ENCODE data around the gene SPATA20.
A peak's percentile ranks its signal among the peaks of the same experiment; 100 is the strongest.

The SPATA20 gene

GRCh38 chr17:50547035-50547735 lies at the start of gene SPATA20:
TSS of gene SPATA20 (plus strand) at chr17:50547174. CDS start at chr17:50547209, 35 bp downstream.
- DNase-seq (ENCODE audit: low read depth): peak; percentile 64

GRCh38 chr17:50498021-50498874 lies 48.7 kb upstream of the SPATA20 start:
- DNase-seq (ENCODE audit: low read depth): no peak

GRCh38 chr17:50499270-50499669 lies 47.7 kb upstream of the SPATA20 start:
- no peak for DNase-seq (ENCODE audit: low read depth)

GRCh38 chr17:50499721-50500120 lies 47.3 kb upstream of the SPATA20 start:
- DNase-seq (ENCODE audit: low read depth): no peak

GRCh38 chr17:50501054-50501453 lies 45.9 kb upstream of the SPATA20 start:
- DNase-seq (ENCODE audit: low read depth): no peak

GRCh38 chr17:50502301-50502990 lies 44.5 kb upstream of the SPATA20 start:
- DNase-seq (ENCODE audit: low read depth): no peak

- no peak for DNase-seq (ENCODE audit: low read depth)
These were observed 41.3 kb upstream of the SPATA20 start for GRCh38 chr17:50505591-50506130.

GRCh38 chr17:50506298-50506697 lies 40.7 kb upstream of the SPATA20 start:
- no peak for DNase-seq (ENCODE audit: low read depth)

- peak; percentile 60 for DNase-seq (ENCODE audit: low read depth)
These were observed 39.0 kb upstream of the SPATA20 start, which contains the start of gene MYCBPAP for GRCh38 chr17:50507871-50508572. TSS of gene MYCBPAP (plus strand) at chr17:50508439. CDS start at chr17:50508675, 236 bp downstream.

GRCh38 chr17:50508573-50509460 lies 38.2 kb upstream of the SPATA20 start:
- no peak for DNase-seq (ENCODE audit: low read depth)

- DNase-seq (ENCODE audit: low read depth): no peak
These were observed 35.9 kb upstream of the SPATA20 start for GRCh38 chr17:50511058-50511457.

- no peak for DNase-seq (ENCODE audit: low read depth)
These were observed 33.5 kb upstream of the SPATA20 start for GRCh38 chr17:50513495-50513894.

GRCh38 chr17:50514388-50514787 lies 32.6 kb upstream of the SPATA20 start:
- DNase-seq (ENCODE audit: low read depth): no peak

- DNase-seq (ENCODE audit: low read depth): no peak
These were observed 31.9 kb upstream of the SPATA20 start for GRCh38 chr17:50514936-50515702.

GRCh38 chr17:50517011-50517410 lies 30.0 kb upstream of the SPATA20 start:
- DNase-seq (ENCODE audit: low read depth): no peak

- no peak for DNase-seq (ENCODE audit: low read depth)
These were observed 29.2 kb upstream of the SPATA20 start for GRCh38 chr17:50517504-50518383.

GRCh38 chr17:50518384-50519023 lies 28.5 kb upstream of the SPATA20 start:
- no peak for DNase-seq (ENCODE audit: low read depth)

GRCh38 chr17:50519141-50519834 lies 27.7 kb upstream of the SPATA20 start:
- no peak for DNase-seq (ENCODE audit: low read depth)
